NCI-H128 (cell line): ENCODE data around the gene ZNF878.

Experiments
- DNase-seq: peaks from one replicate; lab custom pipeline; 2025; ENCODE audit not compliant: unreplicated experiment; lab: John Stamatoyannopoulos, UW

The ZNF878 gene

GRCh38 chr19:12035220-12036172 is 17.3 kb downstream of the ZNF878 start, which contains the start of gene ZNF433:
ZNF433 (minus strand) TSS chr19:12035679; CDS start chr19:12035539, 140 bp downstream.
- DNase-seq, result peak; percentile 83

- DNase-seq, result no peak
Observed at GRCh38 chr19:12034620-12035019, 18.1 kb downstream of the ZNF878 start.

GRCh38 chr19:12034198-12034597 is 18.6 kb downstream of the ZNF878 start:
- no peak for DNase-seq

- no peak for DNase-seq
Observed at GRCh38 chr19:12015753-12016116, 37.0 kb downstream of the ZNF878 start.

- DNase-seq, result no peak
Observed at GRCh38 chr19:12015015-12015752, 37.6 kb downstream of the ZNF878 start.

GRCh38 chr19:12000152-12000981 is 52.4 kb downstream of the ZNF878 start:
- no peak for DNase-seq

GRCh38 chr19:11995174-11995573 is 57.6 kb downstream of the ZNF878 start:
- no peak for DNase-seq
